Kidney epithelial cell (primary cell): ENCODE data around the gene EXOC6. TPM values are rescaled to one million over a fixed set of nuclear protein-coding genes. Genes with fewer than 3 reads are reported as not detected.

Experiments
- DNase-seq: peaks from one replicate; pipeline ENCODE4 v3.0.0-alpha.2; 2010; ENCODE audit warnings: low read depth
- H3K27me3 ChIP-seq: 2 replicates; pipeline ENCODE4 v1.6.0; 2011; ENCODE audit warnings: low read length; ENCODE audit not compliant: control insufficient read depth, insufficient read depth
- H3K36me3 ChIP-seq: 2 replicates; pipeline ENCODE4 v1.5.1; 2011; ENCODE audit warnings: low read length; ENCODE audit not compliant: control insufficient read depth, insufficient read depth
- H3K4me3 ChIP-seq: 2 replicates; pipeline ENCODE4 v1.5.1; 2011; ENCODE audit warnings: low read depth, mild to moderate bottlenecking, control low read depth, low read length
- CTCF ChIP-seq: IDR thresholded peaks from 2 replicates; pipeline ENCODE4 v1.5.1; 2011; ENCODE audit warnings: mild to moderate bottlenecking, moderate library complexity, low read length, control low read depth, inconsistent platforms; ENCODE audit not compliant: insufficient read depth, poor library complexity, severe bottlenecking
- total RNA-seq: library from RNA; depleted of rRNA; stranded (reverse); fragments of >200 nt; gene quantifications from 2 replicates; pipeline ENCODE4 v1.2.3, GENCODE V29; 2015

Gene EXOC6
- total RNA-seq, 1 donor from 2014 or later, result 10.5 TPM

- no peak for TF ChIP-seq CTCF
- H3K4me3 ChIP-seq, result no peak overlapping the region
- no peaks in the 10 kb centered on the region for H3K36me3 ChIP-seq
- DNase-seq, result no peak
- H3K27me3 ChIP-seq, result no peaks in the 10 kb centered on the region
These were observed 113.3 kb downstream of the EXOC6 start for GRCh38 chr10:92961638-92962037.

GRCh38 chr10:92965314-92965713 is 117.0 kb downstream of the EXOC6 start:
- TF ChIP-seq CTCF, result peak; percentile 38
- Histone ChIP-seq H3K4me3 (no peak overlapping the region), H3K27me3 (no peaks in the 10 kb centered on the region), H3K36me3 (no peaks in the 10 kb centered on the region)
- peak; percentile 26 for DNase-seq

GRCh38 chr10:92967641-92968040 is 119.3 kb downstream of the EXOC6 start:
- TF ChIP-seq CTCF, result no peak
- H3K27me3 ChIP-seq, result no peaks in the 10 kb centered on the region
- no peaks in the 10 kb centered on the region for H3K36me3 ChIP-seq
- H3K4me3 ChIP-seq, result no peak overlapping the region
- no peak for DNase-seq

- no peak overlapping the region for H3K4me3 ChIP-seq
- no peak for TF ChIP-seq CTCF
These were observed 120.8 kb downstream of the EXOC6 start for GRCh38 chr10:92969151-92969550.

GRCh38 chr10:92970301-92971070 is 122.2 kb downstream of the EXOC6 start:
- Histone ChIP-seq H3K36me3 (no peaks in the 10 kb centered on the region), H3K27me3 (no peaks in the 10 kb centered on the region), H3K4me3 (no peak overlapping the region)
- TF ChIP-seq CTCF, result no peak
- peak; percentile 14 for DNase-seq

More at GRCh38 chr10:92969151-92969550, 120.8 kb downstream of the EXOC6 start:
- no peaks in the 10 kb centered on the region for H3K36me3 ChIP-seq
- H3K27me3 ChIP-seq, result no peaks in the 10 kb centered on the region
- DNase-seq, result no peak

- Histone ChIP-seq H3K36me3 (no peaks in the 10 kb centered on the region), H3K27me3 (no peaks in the 10 kb centered on the region), H3K4me3 (no peak overlapping the region)
- TF ChIP-seq CTCF, result no peak
- DNase-seq, result peak; percentile 66
These were observed 123.9 kb downstream of the EXOC6 start for GRCh38 chr10:92972066-92972870.
